ENCODE measurements around the gene MYO1B.

GRCh38 chr2:191316246-191316994, 71.2 kb downstream of the MYO1B start:
- TF ChIP-seq E2F4 (IDR thresholded peaks at IDR 0.05; ENCODE audit: low read depth, low read length): no peak
- no peak for TF ChIP-seq STAT3 (IDR thresholded peaks at IDR 0.05; ENCODE audit: low read depth, low read length)
- TF ChIP-seq FOS (IDR thresholded peaks at IDR 0.05; ENCODE audit: borderline replicate concordance, extremely low read depth, insufficient read length): no peak
- TF ChIP-seq, protein P1, sequence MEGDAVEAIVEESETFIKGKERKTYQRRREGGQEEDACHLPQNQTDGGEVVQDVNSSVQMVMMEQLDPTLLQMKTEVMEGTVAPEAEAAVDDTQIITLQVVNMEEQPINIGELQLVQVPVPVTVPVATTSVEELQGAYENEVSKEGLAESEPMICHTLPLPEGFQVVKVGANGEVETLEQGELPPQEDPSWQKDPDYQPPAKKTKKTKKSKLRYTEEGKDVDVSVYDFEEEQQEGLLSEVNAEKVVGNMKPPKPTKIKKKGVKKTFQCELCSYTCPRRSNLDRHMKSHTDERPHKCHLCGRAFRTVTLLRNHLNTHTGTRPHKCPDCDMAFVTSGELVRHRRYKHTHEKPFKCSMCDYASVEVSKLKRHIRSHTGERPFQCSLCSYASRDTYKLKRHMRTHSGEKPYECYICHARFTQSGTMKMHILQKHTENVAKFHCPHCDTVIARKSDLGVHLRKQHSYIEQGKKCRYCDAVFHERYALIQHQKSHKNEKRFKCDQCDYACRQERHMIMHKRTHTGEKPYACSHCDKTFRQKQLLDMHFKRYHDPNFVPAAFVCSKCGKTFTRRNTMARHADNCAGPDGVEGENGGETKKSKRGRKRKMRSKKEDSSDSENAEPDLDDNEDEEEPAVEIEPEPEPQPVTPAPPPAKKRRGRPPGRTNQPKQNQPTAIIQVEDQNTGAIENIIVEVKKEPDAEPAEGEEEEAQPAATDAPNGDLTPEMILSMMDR (IDR thresholded peaks at IDR 0.05 in 2 of 3, conservative IDR thresholded peaks at IDR 0.05 in 1 of 3; ENCODE audit: control insufficient read depth in 2 of 3, extremely low read depth in 1 of 3, insufficient read depth in 1 of 3, low read depth in 3 of 3, low read length in 3 of 3): no peak
- TF ChIP-seq POLR2AphosphoS2 (IDR thresholded peaks at IDR 0.05; ENCODE audit: low read depth, low read length): no peak

All from GM12878 (cell line).